DOHH2 (cell line): ENCODE data around the gene TCF25.

Source experiments
- H3F3A ChIP-seq: fragments of 200-600 bp; sonication (generic), shearing (Covaris generic); 2 replicates; pipeline ENCODE4 v1.6.0; 2016; ENCODE audit warnings: antibody characterized with exemption, mild to moderate bottlenecking; ENCODE audit not compliant: control insufficient read depth, insufficient read depth
- H3K27ac ChIP-seq: fragments of 200-600 bp; sonication (generic); 2 replicates; pipeline ENCODE4 v1.5.1; 2014; ENCODE audit warnings: low read depth, mild to moderate bottlenecking, low read length, moderate library complexity
- H3K27me3 ChIP-seq: fragments of 200-600 bp; sonication (generic); 2 replicates; pipeline ENCODE4 v1.6.1; 2014; ENCODE audit warnings: mild to moderate bottlenecking, low read length, mixed read lengths; ENCODE audit not compliant: control insufficient read depth
- H3K36me3 ChIP-seq: fragments of 200-600 bp; sonication (generic); 2 replicates; pipeline ENCODE4 v1.6.1; 2014; ENCODE audit warnings: mild to moderate bottlenecking, low read length, moderate library complexity, mixed read lengths; ENCODE audit not compliant: control insufficient read depth
- H3K4me1 ChIP-seq: fragments of 200-600 bp; sonication (generic); 2 replicates; pipeline ENCODE4 v1.6.1; 2014; ENCODE audit warnings: mild to moderate bottlenecking, low read length, mixed read lengths; ENCODE audit not compliant: control insufficient read depth
- H3K4me2 ChIP-seq: fragments of 200-600 bp; sonication (generic); 2 replicates; pipeline ENCODE4 v1.6.0; 2014; ENCODE audit warnings: mild to moderate bottlenecking, low read length, moderate library complexity
- H3K4me3 ChIP-seq: fragments of 200-600 bp; sonication (generic); 2 replicates; pipeline ENCODE4 v1.5.1; 2014; ENCODE audit warnings: mild to moderate bottlenecking, low read length, mixed read lengths
- H3K79me2 ChIP-seq: fragments of 200-600 bp; sonication (generic); 2 replicates; pipeline ENCODE4 v1.6.1; 2014; ENCODE audit warnings: mild to moderate bottlenecking, low read length, mixed read lengths; ENCODE audit not compliant: control insufficient read depth
- H3K9me2 ChIP-seq: fragments of 200-600 bp; sonication (generic); replicated peaks from 2 replicates; pipeline ENCODE4 v1.6.1; 2014; ENCODE audit warnings: mild to moderate bottlenecking, low read length, mixed read lengths; ENCODE audit not compliant: control insufficient read depth
- H3K9me3 ChIP-seq: fragments of 200-600 bp; sonication (generic); 2 replicates; pipeline ENCODE4 v1.6.1; 2014; ENCODE audit warnings: antibody characterized with exemption, low read length, mixed read lengths; ENCODE audit not compliant: control insufficient read depth, insufficient read depth
- H4K20me1 ChIP-seq: fragments of 200-600 bp; sonication (generic); 2 replicates; pipeline ENCODE4 v1.6.0; 2014; ENCODE audit warnings: low read depth, mild to moderate bottlenecking, antibody characterized with exemption, low read length, moderate library complexity; ENCODE audit not compliant: control insufficient read depth, insufficient read depth
- CTCF ChIP-seq: fragments of 200-600 bp; sonication (generic); IDR thresholded peaks from one replicate; pipeline ENCODE4 v1.5.1; 2014; ENCODE audit warnings: antibody characterized with exemption, mild to moderate bottlenecking, low read depth, low read length; ENCODE audit not compliant: poor library complexity, severe bottlenecking
- EZH2phosphoT487 ChIP-seq: fragments of 200-600 bp; sonication (generic); IDR thresholded peaks from 2 replicates; pipeline ENCODE4 v1.6.1; 2017; ENCODE audit warnings: borderline replicate concordance, mild to moderate bottlenecking, antibody characterized with exemption, low read length, moderate library complexity, mixed read lengths

The TCF25 gene

GRCh38 chr16:89909777-89910716 is 36.7 kb downstream of the TCF25 start:
- H3K9me3 ChIP-seq, result peaks cover 7% of the 10 kb centered on the region; the same call in 1 of the 2 replicates
- H4K20me1 ChIP-seq, result no peaks in the 10 kb centered on the region
- H3K27ac ChIP-seq, result peak overlapping the region; percentile 97
- TF ChIP-seq CTCF, result peak; percentile 97
- TF ChIP-seq EZH2phosphoT487, result no peak
- H3K4me3 ChIP-seq, result peak overlapping the region; percentile 48; the same call in 1 of the 2 replicates
- H3K4me2 ChIP-seq, result peak overlapping the region; percentile 74
- peaks cover 6% of the 10 kb centered on the region; the same call in 1 of the 2 replicates for H3K79me2 ChIP-seq
- peaks cover 27% of the 10 kb centered on the region for H3K4me1 ChIP-seq
- no peaks in the 10 kb centered on the region for H3K9me2 ChIP-seq
- peaks cover 13% of the 10 kb centered on the region for H3F3A ChIP-seq
- H3K27me3 ChIP-seq, result no peaks in the 10 kb centered on the region
- peaks cover 74% of the 10 kb centered on the region for H3K36me3 ChIP-seq

- no peaks in the 10 kb centered on the region for H4K20me1 ChIP-seq
- H3K4me3 ChIP-seq, result no peak overlapping the region
- TF ChIP-seq CTCF (no peak), EZH2phosphoT487 (no peak)
- peaks cover 66% of the 10 kb centered on the region for H3K36me3 ChIP-seq
- H3K27ac ChIP-seq, result no peak overlapping the region
- no peak overlapping the region for H3K4me2 ChIP-seq
- peaks cover 6% of the 10 kb centered on the region; the same call in 1 of the 2 replicates for H3K79me2 ChIP-seq
- peaks cover 7% of the 10 kb centered on the region; the same call in 1 of the 2 replicates for H3K9me3 ChIP-seq
- H3K4me1 ChIP-seq, result peaks cover 27% of the 10 kb centered on the region
- H3K27me3 ChIP-seq, result no peaks in the 10 kb centered on the region
- peaks cover 16% of the 10 kb centered on the region for H3F3A ChIP-seq
- H3K9me2 ChIP-seq, result no peaks in the 10 kb centered on the region
Measured at GRCh38 chr16:89910717-89911354, 37.4 kb downstream of the TCF25 start.

GRCh38 chr16:89911375-89911774 is 38.0 kb downstream of the TCF25 start:
- Histone ChIP-seq H4K20me1 (no peaks in the 10 kb centered on the region), H3K36me3 (peaks cover 61% of the 10 kb centered on the region), H3K4me2 (no peak overlapping the region), H3K9me3 (peaks cover 7% of the 10 kb centered on the region; the same call in 1 of the 2 replicates), H3F3A (peaks cover 16% of the 10 kb centered on the region), H3K4me3 (no peak overlapping the region), H3K27ac (no peak overlapping the region), H3K4me1 (peaks cover 27% of the 10 kb centered on the region), H3K27me3 (no peaks in the 10 kb centered on the region), H3K79me2 (peaks cover 6% of the 10 kb centered on the region; the same call in 1 of the 2 replicates), H3K9me2 (no peaks in the 10 kb centered on the region)
- TF ChIP-seq EZH2phosphoT487, result no peak
- no peak for TF ChIP-seq CTCF
